ENCODE results near the gene FOXI1.

FOXI1 gene

GRCh38 chr5:170078931-170079330, 26.8 kb upstream of the FOXI1 start:
- Histone ChIP-seq H3K4me1 (ENCODE audit: insufficient read depth, poor library complexity, severe bottlenecking) (no peaks in the 10 kb centered on the region), H3K27ac (ENCODE audit: poor library complexity, severe bottlenecking) (no peak overlapping the region), H3K27me3 (ENCODE audit: insufficient read depth, poor library complexity, severe bottlenecking) (no peaks in the 10 kb centered on the region), H3K4me3 (ENCODE audit: severe bottlenecking) (no peak overlapping the region), H3K9me3 (ENCODE audit: severe bottlenecking) (no peaks in the 10 kb centered on the region), H3K36me3 (ENCODE audit: low read depth) (no peaks in the 10 kb centered on the region)
- no peak for ATAC-seq (ENCODE audit: low read depth)
- no peak for DNase-seq (ENCODE audit: low spot score)
- TF ChIP-seq, protein P1, sequence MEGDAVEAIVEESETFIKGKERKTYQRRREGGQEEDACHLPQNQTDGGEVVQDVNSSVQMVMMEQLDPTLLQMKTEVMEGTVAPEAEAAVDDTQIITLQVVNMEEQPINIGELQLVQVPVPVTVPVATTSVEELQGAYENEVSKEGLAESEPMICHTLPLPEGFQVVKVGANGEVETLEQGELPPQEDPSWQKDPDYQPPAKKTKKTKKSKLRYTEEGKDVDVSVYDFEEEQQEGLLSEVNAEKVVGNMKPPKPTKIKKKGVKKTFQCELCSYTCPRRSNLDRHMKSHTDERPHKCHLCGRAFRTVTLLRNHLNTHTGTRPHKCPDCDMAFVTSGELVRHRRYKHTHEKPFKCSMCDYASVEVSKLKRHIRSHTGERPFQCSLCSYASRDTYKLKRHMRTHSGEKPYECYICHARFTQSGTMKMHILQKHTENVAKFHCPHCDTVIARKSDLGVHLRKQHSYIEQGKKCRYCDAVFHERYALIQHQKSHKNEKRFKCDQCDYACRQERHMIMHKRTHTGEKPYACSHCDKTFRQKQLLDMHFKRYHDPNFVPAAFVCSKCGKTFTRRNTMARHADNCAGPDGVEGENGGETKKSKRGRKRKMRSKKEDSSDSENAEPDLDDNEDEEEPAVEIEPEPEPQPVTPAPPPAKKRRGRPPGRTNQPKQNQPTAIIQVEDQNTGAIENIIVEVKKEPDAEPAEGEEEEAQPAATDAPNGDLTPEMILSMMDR (IDR thresholded peaks at IDR 0.05; ENCODE audit: poor library complexity, severe bottlenecking) = no peak

DNA sequence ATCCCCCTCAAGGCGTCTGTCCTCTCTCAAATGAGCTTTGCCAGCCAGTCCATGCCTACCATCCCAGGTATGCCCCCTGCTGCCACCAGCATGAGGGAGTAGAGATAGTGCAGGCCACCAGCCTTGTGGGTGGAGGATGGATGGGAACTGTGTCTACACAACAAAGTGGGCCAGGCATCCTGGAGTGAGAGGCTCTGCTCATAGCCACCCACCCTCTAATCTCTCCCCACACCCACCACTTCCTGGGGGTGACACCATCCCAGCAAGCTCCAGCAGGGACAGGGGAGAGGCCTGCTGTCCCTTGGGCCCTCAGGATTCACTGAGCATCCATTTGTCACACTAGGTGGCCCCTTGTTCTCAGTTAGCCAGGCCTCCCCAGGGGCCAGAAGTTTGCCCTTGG, 25.5 kb upstream of the FOXI1 start:
- Histone ChIP-seq H3K4me3 (ENCODE audit: severe bottlenecking) (no peak overlapping the region), H3K9me3 (ENCODE audit: severe bottlenecking) (no peaks in the 10 kb centered on the region), H3K36me3 (ENCODE audit: low read depth) (no peaks in the 10 kb centered on the region), H3K27ac (ENCODE audit: poor library complexity, severe bottlenecking) (no peak overlapping the region), H3K4me1 (ENCODE audit: insufficient read depth, poor library complexity, severe bottlenecking) (no peaks in the 10 kb centered on the region), H3K27me3 (ENCODE audit: insufficient read depth, poor library complexity, severe bottlenecking) (no peaks in the 10 kb centered on the region)
- TF ChIP-seq, protein P1 (IDR thresholded peaks at IDR 0.05; ENCODE audit: poor library complexity, severe bottlenecking) = no peak
- ATAC-seq (ENCODE audit: low read depth) (no peak), DNase-seq (ENCODE audit: low spot score) (no peak)

GRCh38 chr5:170080786-170081445, 24.8 kb upstream of the FOXI1 start:
- Histone ChIP-seq H3K36me3 (ENCODE audit: low read depth) (no peaks in the 10 kb centered on the region), H3K4me1 (ENCODE audit: insufficient read depth, poor library complexity, severe bottlenecking) (no peaks in the 10 kb centered on the region), H3K4me3 (ENCODE audit: severe bottlenecking) (no peak overlapping the region), H3K9me3 (ENCODE audit: severe bottlenecking) (no peaks in the 10 kb centered on the region), H3K27ac (ENCODE audit: poor library complexity, severe bottlenecking) (no peak overlapping the region), H3K27me3 (ENCODE audit: insufficient read depth, poor library complexity, severe bottlenecking) (no peaks in the 10 kb centered on the region)
- DNase-seq (ENCODE audit: low spot score) (no peak), ATAC-seq (ENCODE audit: low read depth) (no peak)
- TF ChIP-seq, protein P1 (IDR thresholded peaks at IDR 0.05; ENCODE audit: poor library complexity, severe bottlenecking) = no peak

DNA sequence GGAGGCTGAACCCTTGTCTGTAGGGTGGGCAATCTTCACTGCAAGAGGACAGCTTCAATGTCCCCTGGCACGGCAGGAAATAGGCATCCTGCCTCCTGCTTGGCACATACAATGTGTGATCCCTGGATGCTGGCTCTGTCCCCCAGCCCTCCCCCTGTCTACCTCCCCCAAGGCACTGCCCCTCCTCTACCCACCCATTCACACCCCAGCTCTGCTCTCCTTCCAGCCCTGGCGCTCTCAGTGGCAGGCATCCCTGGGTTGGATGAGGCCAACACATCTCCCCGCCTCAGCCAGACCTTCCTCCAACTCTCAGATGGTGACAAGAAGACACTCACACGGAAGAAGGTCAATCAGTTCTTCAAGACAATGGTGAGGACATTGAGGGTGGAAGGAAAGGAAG, 24.1 kb upstream of the FOXI1 start:
- H3K36me3 ChIP-seq (ENCODE audit: low read depth) = no peaks in the 10 kb centered on the region

DNA sequence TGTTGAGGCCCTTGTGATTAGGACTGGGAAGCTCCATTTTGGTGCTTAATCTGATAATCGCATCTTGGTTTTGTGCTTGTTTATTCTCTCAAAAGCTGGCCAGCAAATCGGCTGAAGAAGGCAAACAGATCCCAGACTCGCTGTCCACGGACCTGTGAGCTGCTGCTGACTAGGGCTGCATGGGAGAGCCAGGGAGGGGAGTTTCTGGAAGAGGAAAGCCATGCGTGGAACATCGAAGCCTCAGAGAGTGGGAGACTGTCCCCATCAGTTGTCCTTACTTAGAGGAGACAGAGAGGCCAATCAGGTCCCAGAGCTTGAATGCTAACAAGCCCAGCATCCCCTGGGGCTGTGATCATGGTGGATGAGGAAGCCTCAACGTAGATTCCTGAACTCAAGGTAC, 23.0 kb upstream of the FOXI1 start:
- H3K9me3 ChIP-seq (ENCODE audit: severe bottlenecking) = no peaks in the 10 kb centered on the region
- H3K4me3 ChIP-seq (ENCODE audit: severe bottlenecking) = no peak overlapping the region
- TF ChIP-seq, protein P1 (IDR thresholded peaks at IDR 0.05; ENCODE audit: poor library complexity, severe bottlenecking) = no peak
- no peaks in the 10 kb centered on the region for H3K36me3 ChIP-seq (ENCODE audit: low read depth)
- H3K27me3 ChIP-seq (ENCODE audit: insufficient read depth, poor library complexity, severe bottlenecking) = no peaks in the 10 kb centered on the region
- no peak for DNase-seq (ENCODE audit: low spot score)
- H3K4me1 ChIP-seq (ENCODE audit: insufficient read depth, poor library complexity, severe bottlenecking) = no peaks in the 10 kb centered on the region
- H3K27ac ChIP-seq (ENCODE audit: poor library complexity, severe bottlenecking) = no peak overlapping the region
- ATAC-seq (ENCODE audit: low read depth) = no peak

More for the DNA sequence above, 24.1 kb upstream of the FOXI1 start:
- TF ChIP-seq, protein P1 (IDR thresholded peaks at IDR 0.05; ENCODE audit: poor library complexity, severe bottlenecking) = no peak
- Histone ChIP-seq H3K27me3 (ENCODE audit: insufficient read depth, poor library complexity, severe bottlenecking) (no peaks in the 10 kb centered on the region), H3K4me3 (ENCODE audit: severe bottlenecking) (no peak overlapping the region), H3K9me3 (ENCODE audit: severe bottlenecking) (no peaks in the 10 kb centered on the region), H3K27ac (ENCODE audit: poor library complexity, severe bottlenecking) (no peak overlapping the region), H3K4me1 (ENCODE audit: insufficient read depth, poor library complexity, severe bottlenecking) (no peaks in the 10 kb centered on the region)
- DNase-seq (ENCODE audit: low spot score) = no peak
- ATAC-seq (ENCODE audit: low read depth) = no peak

All from RWPE2 (cell line).